Large intestine (tissue), 3 donors: ENCODE data around the gene STK35. TPM values are rescaled to one million over a fixed set of nuclear protein-coding genes. Genes with fewer than 3 reads are reported as not detected.

ENCODE experiments used
- DNase-seq, 2 donors: peaks; one replicate each; pipeline versions ENCODE4 v3.0.0 to v3.0.0-alpha.2; 2013
- H3K27ac ChIP-seq: one replicate; pipeline ENCODE4 v1.5.1; 2013; ENCODE audit warnings: low read length
- H3K27me3 ChIP-seq: 2 replicates; pipeline ENCODE4 v1.6.1; 2013; ENCODE audit warnings: low read length; ENCODE audit not compliant: control insufficient read depth, insufficient read depth
- H3K36me3 ChIP-seq: 2 replicates; pipeline ENCODE4 v1.6.1; 2013; ENCODE audit warnings: low read length; ENCODE audit not compliant: control insufficient read depth, insufficient read depth
- H3K4me1 ChIP-seq: one replicate; pipeline ENCODE4 v1.6.1; 2013; ENCODE audit warnings: low read length; ENCODE audit not compliant: control insufficient read depth, insufficient read depth
- H3K4me3 ChIP-seq: one replicate; pipeline ENCODE4 v1.5.1; 2013; ENCODE audit warnings: low read length
- H3K9me3 ChIP-seq: one replicate; pipeline ENCODE4 v1.6.1; 2013; ENCODE audit warnings: mild to moderate bottlenecking, low read depth, low read length, moderate library complexity; ENCODE audit not compliant: control insufficient read depth
- WGBS: methylation state at CpG from one replicate; pipeline ENCODE4 v1.1.5; 2013; ENCODE audit warnings: low lambda C conversion rate; ENCODE audit not compliant: insufficient coverage; 5-methylcytosine and 5-hydroxymethylcytosine counted together
- polyA plus RNA-seq: library from polyadenylated mRNA; unstranded; fragments of 120-200 nt; gene quantifications from one replicate; pipeline ENCODE4 v1.2.1, GENCODE V29; 2013

Gene STK35
- polyA plus RNA-seq, 1 donor: 16.0 TPM

DNA sequence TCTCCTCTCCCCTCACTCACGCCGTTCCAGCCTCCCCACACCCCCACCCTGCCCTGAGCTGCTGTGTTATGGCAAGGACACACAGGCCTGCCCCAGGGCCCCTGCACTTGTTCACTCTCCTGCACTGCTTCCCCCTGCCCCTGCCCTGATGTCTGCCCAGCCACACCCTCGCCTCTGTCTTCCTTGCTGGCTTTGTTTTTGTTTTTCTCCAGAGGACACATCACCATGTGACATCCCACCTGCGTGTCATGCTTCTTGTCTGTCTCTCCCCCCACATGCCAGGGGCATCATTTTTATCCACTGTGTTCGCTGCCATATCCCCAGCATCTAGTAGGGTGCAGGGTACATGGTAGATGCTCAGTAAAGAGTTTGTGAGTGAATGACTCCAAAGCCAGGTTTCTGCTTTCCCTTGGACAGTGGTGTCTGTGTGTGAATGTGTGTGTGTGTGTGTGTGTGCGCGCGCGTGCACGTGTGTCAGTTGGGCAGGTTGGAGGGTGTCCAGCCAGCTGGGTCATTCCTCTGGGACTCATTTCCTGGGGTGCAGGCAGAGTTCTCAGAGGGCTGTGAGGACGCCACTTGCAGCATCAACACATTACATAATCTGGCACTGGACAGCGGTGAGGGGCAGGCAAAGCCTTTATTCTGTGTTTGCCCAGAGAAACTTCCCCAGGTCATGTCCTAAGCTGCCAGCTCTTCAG, 60.6 kb downstream of the STK35 start:
- WGBS: 100% methylated on average over 1 of the region's 12 CpGs
- H3K36me3 ChIP-seq: no peaks in the 10 kb centered on the region
- H3K27me3 ChIP-seq: no peaks in the 10 kb centered on the region
- no peaks in the 10 kb centered on the region for H3K9me3 ChIP-seq
- no peak for DNase-seq
- no peak overlapping the region for H3K4me3 ChIP-seq
- no peak overlapping the region for H3K27ac ChIP-seq
- H3K4me1 ChIP-seq: no peaks in the 10 kb centered on the region

DNA sequence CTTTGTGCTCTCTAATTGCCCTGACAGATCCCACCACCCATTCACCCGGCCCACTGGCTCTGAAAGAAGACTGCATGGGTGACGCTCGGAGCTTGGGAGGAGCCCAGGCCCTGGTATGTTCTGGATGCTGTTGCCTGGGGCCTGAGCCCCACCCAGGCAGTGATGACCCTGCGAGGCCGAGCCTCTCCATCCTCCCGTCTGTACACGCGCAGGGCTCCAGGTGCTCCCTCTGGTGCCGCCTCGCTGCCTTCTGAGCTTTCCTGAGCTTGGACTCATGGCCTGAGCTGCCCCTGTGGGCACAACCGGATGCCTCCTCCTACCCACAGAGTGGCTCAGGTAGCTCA, 61.2 kb downstream of the STK35 start:
- H3K9me3 ChIP-seq: no peaks in the 10 kb centered on the region
- H3K36me3 ChIP-seq: no peaks in the 10 kb centered on the region
- no peak overlapping the region for H3K27ac ChIP-seq
- WGBS: no CpG with 5 or more reads among the region's 11 CpGs
- DNase-seq: no peak
- no peak overlapping the region for H3K4me3 ChIP-seq
- no peaks in the 10 kb centered on the region for H3K4me1 ChIP-seq
- no peaks in the 10 kb centered on the region for H3K27me3 ChIP-seq

DNA sequence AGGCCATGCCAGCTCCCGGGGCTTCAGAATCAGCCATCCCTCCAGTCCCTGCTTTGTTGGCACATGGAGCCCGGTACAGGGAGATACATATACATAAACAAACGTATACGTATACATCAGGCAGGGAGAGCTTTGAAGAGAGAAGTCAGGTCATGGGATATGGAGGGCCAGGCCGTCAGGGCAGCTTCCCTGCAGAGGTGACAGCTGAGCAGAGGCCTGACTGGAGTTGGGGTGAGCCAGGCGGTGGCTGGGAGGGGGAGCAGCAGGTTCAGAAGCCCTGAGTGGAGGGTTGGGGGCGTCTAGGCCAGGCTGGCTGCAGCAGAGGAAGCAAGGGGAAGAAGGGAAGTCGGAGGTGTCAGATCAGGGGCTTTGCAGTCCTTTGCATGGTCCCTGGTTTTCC, 61.7 kb downstream of the STK35 start:
- Histone ChIP-seq H3K4me3 (no peak overlapping the region), H3K36me3 (no peaks in the 10 kb centered on the region), H3K4me1 (no peaks in the 10 kb centered on the region), H3K27ac (no peak overlapping the region), H3K9me3 (no peaks in the 10 kb centered on the region), H3K27me3 (no peaks in the 10 kb centered on the region)
- DNase-seq: no peak
- no CpG with 5 or more reads among the region's 8 CpGs for WGBS

DNA sequence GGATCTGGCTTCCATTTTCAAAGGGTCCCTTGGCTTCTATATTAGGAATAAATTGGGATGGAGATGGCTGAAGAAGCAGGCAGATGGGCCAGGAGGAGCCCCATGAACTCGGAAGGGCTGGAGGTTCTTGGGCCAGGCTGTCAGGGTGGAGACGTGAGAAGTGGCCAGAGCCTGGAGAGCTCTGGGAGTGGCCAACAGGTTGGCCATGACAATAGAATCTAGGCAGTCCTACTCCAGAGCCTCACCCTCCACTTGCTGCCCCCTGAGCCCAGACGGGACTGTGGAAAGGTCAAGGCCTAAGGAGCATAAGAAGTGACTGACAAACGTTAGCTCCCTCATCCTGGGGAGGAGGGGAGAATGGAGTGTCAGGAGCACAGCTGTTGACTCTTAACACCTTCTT, 62.1 kb downstream of the STK35 start:
- WGBS: no CpG with 5 or more reads among the region's 4 CpGs
- Histone ChIP-seq H3K36me3 (no peaks in the 10 kb centered on the region), H3K4me1 (no peaks in the 10 kb centered on the region), H3K4me3 (no peak overlapping the region), H3K27me3 (no peaks in the 10 kb centered on the region), H3K27ac (no peak overlapping the region), H3K9me3 (no peaks in the 10 kb centered on the region)
- no peak for DNase-seq

DNA sequence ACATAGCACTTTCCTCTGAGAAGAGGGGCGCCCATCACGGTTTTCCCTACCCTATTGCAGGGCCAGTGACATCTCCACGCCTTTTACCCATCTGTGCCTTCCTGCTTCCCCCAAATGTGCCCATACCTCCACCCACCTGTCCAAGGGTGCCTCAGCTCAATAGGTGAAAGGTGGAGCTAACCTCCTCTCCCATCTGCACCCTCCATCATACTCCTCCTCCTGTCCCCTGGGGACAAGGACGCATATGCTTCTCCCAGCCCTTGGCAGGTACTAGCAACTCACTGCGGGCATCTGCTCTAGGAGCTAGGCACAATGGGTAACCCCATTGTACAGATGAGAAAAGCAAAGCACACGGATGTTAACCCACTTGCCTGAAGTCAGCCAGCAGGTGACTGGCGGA, 62.8 kb downstream of the STK35 start:
- H3K4me1 ChIP-seq: no peaks in the 10 kb centered on the region
- H3K27me3 ChIP-seq: no peaks in the 10 kb centered on the region
- no peaks in the 10 kb centered on the region for H3K9me3 ChIP-seq
- H3K27ac ChIP-seq: no peak overlapping the region
- no CpG with 5 or more reads among the region's 7 CpGs for WGBS
- no peak overlapping the region for H3K4me3 ChIP-seq
- DNase-seq: no peak
- H3K36me3 ChIP-seq: no peaks in the 10 kb centered on the region

DNA sequence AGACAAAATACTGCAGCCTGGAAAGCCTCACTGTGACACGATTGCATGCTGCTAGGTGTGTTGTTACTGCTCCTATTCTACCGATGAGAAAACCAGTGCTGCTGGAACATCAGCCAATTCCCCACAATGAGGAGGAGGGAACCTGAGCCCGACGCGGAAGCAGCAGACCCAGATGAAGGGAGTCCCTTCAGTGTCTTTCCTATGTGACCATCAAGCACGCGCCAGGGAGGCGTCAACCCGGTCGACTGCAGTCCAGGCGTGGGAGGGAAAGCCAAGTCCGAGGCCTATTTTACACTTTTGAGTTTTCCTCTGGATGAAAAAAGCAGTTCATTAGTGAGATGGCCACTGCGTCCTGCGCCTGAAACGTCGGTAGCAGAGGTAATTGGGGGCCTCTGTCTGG, 63.3 kb downstream of the STK35 start:
- no CpG with 5 or more reads among the region's 16 CpGs for WGBS
- H3K4me1 ChIP-seq: no peaks in the 10 kb centered on the region
- no peak for DNase-seq

DNA sequence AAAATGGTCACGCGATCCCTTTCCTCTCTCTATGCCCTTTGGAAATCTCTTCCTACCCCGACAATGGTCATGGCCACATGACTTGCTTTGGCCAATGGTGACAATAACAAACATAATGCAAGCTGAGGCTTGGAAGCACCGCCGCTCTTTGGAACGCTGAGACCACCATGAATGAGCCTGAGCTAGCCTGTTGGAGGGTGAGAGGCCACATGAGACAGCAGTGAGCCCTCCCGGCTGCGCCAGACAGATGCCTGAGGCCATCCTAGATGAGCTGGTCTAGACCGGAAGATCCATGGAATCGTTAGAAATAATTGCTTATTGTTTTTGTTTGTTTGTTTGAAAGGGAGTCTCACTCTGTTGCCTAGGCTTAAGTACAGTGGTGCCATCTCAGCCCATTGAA, 64.2 kb downstream of the STK35 start:
- Histone ChIP-seq H3K27me3 (no peaks in the 10 kb centered on the region), H3K36me3 (no peaks in the 10 kb centered on the region), H3K4me1 (no peaks in the 10 kb centered on the region), H3K4me3 (no peak overlapping the region), H3K9me3 (no peaks in the 10 kb centered on the region), H3K27ac (no peak overlapping the region)
- no peak for DNase-seq
- WGBS: no CpG with 5 or more reads among the region's 10 CpGs

More for the DNA sequence above, 63.3 kb downstream of the STK35 start:
- Histone ChIP-seq H3K9me3 (no peaks in the 10 kb centered on the region), H3K27me3 (no peaks in the 10 kb centered on the region), H3K36me3 (no peaks in the 10 kb centered on the region), H3K27ac (no peak overlapping the region), H3K4me3 (no peak overlapping the region)

DNA sequence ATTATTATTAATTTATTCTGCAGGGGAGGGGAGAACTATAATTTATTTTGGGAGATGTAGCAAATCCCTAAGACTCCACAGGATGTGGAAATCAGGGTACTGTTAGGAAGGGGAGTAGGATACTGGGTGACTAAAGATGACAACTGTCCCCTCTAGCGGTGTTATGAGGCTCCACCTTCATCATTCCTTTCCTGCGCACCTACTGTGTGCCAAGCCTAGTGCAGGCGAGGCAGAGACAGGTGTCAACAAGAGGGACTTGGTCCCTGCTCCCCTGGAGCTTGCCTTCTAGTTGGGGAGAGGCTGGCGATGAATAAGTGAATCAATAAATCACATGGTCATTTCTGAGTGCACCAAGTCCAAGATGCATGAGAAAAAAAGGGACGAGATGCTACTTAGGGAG, 65.5 kb downstream of the STK35 start:
- H3K9me3 ChIP-seq: no peaks in the 10 kb centered on the region
- no peaks in the 10 kb centered on the region for H3K4me1 ChIP-seq
- H3K27ac ChIP-seq: no peak overlapping the region
- WGBS: 83% methylated on average over 1 of the region's 5 CpGs
- H3K27me3 ChIP-seq: no peaks in the 10 kb centered on the region
- no peak for DNase-seq
- H3K36me3 ChIP-seq: no peaks in the 10 kb centered on the region
- no peak overlapping the region for H3K4me3 ChIP-seq

DNA sequence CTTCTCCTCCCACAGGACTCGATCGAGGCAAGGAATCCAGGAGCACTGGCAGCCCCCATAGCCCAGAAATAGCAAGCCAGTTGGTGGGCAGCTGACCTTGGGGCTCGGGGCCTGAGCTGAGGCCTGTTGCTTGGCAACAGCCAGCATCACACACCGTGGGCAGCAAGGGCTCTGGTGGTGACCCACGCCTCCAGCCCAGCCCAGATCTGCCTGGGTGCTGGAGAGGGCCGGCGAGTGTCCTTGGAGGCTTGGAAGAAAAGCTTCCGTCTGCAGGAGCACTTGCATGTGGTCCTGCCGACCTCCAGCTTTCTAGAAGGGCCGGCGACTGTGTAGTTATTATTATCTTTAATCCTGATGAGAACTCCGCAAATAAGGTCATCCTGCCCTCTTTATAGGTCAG, 67.3 kb downstream of the STK35 start:
- WGBS: no CpG with 5 or more reads among the region's 12 CpGs
- Histone ChIP-seq H3K4me3 (no peak overlapping the region), H3K36me3 (no peaks in the 10 kb centered on the region), H3K27ac (no peak overlapping the region), H3K9me3 (no peaks in the 10 kb centered on the region), H3K27me3 (no peaks in the 10 kb centered on the region), H3K4me1 (peaks cover 2% of the 10 kb centered on the region)
- no peak for DNase-seq

DNA sequence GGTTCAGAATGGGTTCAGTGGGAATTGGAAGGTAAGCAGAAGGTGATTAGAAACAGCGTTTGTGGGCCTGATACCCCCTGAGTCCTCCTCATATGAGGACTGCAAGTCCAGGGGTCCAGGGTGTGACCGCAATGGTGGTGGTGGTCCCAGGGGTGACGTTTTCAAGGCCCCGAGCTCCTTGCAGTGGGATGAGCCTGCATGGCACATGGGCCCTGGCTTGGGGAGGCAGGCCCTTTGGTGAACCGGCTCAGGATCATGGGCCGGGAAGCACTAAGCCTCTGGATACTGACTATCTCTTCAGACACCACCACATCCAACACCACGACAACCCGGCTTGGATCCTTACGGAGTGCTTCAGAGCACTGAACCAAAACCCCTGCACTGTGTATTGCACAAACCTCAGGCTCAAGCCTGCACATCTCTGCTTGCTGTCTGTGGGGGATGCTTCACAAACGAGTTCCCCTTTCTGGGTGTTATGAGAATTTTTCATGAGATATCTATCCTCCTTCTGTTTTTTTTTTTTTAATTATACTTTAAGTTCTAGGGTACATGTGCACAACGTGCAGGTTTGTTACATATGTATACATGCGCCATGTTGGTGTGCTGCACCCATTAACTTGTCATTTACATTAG, 67.9 kb downstream of the STK35 start:
- H3K9me3 ChIP-seq: no peaks in the 10 kb centered on the region
- no peak for DNase-seq
- no peak overlapping the region for H3K4me3 ChIP-seq
- WGBS: no CpG with 5 or more reads among the region's 12 CpGs
- H3K4me1 ChIP-seq: peaks cover 2% of the 10 kb centered on the region
- no peaks in the 10 kb centered on the region for H3K27me3 ChIP-seq
- no peaks in the 10 kb centered on the region for H3K36me3 ChIP-seq
- H3K27ac ChIP-seq: no peak overlapping the region

DNA sequence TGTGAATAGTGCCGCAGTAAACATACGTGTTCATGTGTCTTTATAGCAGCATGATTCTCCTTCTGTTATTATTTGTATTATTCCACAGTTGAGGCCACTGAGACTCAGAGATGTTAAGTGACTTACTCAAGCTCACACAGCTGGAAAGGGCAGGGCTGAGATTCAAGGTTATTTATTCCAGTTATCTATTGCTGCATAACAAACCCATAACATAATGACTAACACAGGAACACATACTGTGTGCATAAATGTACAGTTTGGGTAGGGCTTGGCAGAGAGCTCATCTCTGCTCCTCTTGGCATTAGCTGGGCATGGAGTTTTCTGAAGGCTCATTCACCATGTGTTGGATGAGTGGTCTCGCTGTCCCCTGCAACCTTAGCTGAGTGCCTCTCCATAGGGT, 68.8 kb downstream of the STK35 start:
- no peaks in the 10 kb centered on the region for H3K36me3 ChIP-seq
- DNase-seq: no peak
- no peaks in the 10 kb centered on the region for H3K9me3 ChIP-seq
- no peak overlapping the region for H3K27ac ChIP-seq
- no CpG with 5 or more reads among the region's 3 CpGs for WGBS
- H3K4me3 ChIP-seq: no peak overlapping the region
- peaks cover 2% of the 10 kb centered on the region for H3K4me1 ChIP-seq
- H3K27me3 ChIP-seq: no peaks in the 10 kb centered on the region
